Fibroblast of mammary gland (primary cell): ENCODE data around the gene NUBPL.
A peak's percentile ranks its signal among the peaks of the same experiment; 100 is the strongest.

ENCODE experiments used
- DNase-seq: peaks from one replicate; pipeline ENCODE4 v3.0.0-alpha.2; 2010; ENCODE audit warnings: low read depth
- H3K4me3 ChIP-seq: 2 replicates; pipeline ENCODE4 v1.5.1; 2011; ENCODE audit warnings: low read depth, mild to moderate bottlenecking, low read length, moderate library complexity; ENCODE audit not compliant: control insufficient read depth
- CTCF ChIP-seq: conservative IDR thresholded peaks from 2 replicates; pipeline ENCODE4 v1.5.1; 2011; ENCODE audit warnings: low read depth, low read length, inconsistent platforms; ENCODE audit not compliant: control insufficient read depth, insufficient read depth

Gene NUBPL

GRCh38 chr14:31898838-31899528 is 337.8 kb downstream of the NUBPL start:
- no peak overlapping the region for H3K4me3 ChIP-seq
- TF ChIP-seq CTCF, result no peak
- peak; percentile 34 for DNase-seq

- no peak overlapping the region for H3K4me3 ChIP-seq
- no peak for TF ChIP-seq CTCF
- DNase-seq, result no peak
Measured at GRCh38 chr14:31902002-31902401, 340.8 kb downstream of the NUBPL start.

- TF ChIP-seq CTCF, result no peak
- no peak for DNase-seq
- H3K4me3 ChIP-seq, result no peak overlapping the region
Measured at GRCh38 chr14:31902945-31903646, 341.9 kb downstream of the NUBPL start.

- no peak for TF ChIP-seq CTCF
- no peak overlapping the region for H3K4me3 ChIP-seq
- no peak for DNase-seq
Measured at GRCh38 chr14:31909977-31910376, 348.8 kb downstream of the NUBPL start.
